GM19351 (cell line): ENCODE measurements around the gene C16orf86.
"Not testable (repeated sequence)": the region's sequence is repeated elsewhere in the genome, so short reads cannot be mapped to it uniquely, and the experiment has no call there.

ENCODE experiments used
- ATAC-seq: cut with Tn5 transposase; IDR thresholded peaks from one replicate; pipeline ENCODE4 v1.9.1; 2021; ENCODE audit warnings: mild to moderate bottlenecking, moderate library complexity; ENCODE audit not compliant: unreplicated experiment

The C16orf86 gene

GRCh38 chr16:67685388-67686112, 18.9 kb downstream of the C16orf86 start:
- ATAC-seq, result no peak

DNA sequence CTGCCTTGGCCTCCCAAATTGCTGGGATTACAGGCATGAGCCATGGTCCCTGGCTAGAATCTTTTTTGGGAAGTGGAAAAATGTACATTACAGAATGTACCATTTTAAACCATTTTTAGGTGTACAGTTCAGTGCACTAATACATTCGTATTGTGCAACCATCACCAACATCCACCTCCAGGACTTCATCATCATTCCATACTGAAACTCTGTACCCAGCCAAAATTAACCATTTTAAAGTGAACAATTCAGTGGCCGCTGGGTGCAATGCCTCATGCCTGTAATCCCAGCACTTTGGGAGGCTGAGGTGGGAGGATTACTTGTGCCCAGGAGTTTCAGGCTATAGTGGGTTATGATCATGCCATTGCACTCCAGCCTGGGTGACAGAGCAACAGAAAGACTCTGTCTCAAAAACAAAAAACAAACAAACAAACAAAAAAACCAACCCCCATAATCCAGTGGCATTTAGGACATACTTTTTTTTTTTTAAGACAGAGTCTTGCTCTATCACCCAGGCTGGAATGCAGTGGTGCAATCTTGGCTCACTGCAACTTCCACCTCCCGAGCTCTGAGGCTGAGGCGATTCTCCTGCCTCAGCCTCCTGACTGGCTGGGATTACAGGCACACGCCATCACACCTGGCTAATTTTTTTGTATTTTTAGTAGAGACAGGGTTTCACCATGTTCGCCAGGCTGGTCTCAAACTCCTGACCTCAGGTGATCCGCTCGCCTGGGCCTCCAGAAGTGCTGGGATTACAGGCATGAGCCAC, 27.1 kb downstream of the C16orf86 start:
- ATAC-seq, result not testable (repeated sequence)

DNA sequence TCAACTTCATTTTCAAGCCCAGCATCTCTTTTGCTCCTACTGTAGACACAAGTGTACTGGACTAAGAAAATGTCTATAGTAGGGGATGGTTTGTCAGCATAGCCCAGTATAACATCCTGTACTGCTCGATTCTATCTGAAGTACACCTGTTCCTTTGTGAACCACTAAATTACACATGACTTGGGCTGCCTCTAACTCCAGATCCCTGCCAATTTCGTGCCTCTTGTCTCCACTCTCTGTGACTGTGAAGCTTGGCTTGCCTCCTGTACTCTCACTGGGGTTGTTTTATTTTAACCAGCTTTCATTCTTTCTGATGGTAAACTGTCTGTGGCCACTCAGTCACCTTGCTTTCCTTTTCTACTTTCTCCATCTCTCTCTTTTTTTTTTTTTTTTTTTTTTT, 28.0 kb downstream of the C16orf86 start:
- ATAC-seq, result no peak

DNA sequence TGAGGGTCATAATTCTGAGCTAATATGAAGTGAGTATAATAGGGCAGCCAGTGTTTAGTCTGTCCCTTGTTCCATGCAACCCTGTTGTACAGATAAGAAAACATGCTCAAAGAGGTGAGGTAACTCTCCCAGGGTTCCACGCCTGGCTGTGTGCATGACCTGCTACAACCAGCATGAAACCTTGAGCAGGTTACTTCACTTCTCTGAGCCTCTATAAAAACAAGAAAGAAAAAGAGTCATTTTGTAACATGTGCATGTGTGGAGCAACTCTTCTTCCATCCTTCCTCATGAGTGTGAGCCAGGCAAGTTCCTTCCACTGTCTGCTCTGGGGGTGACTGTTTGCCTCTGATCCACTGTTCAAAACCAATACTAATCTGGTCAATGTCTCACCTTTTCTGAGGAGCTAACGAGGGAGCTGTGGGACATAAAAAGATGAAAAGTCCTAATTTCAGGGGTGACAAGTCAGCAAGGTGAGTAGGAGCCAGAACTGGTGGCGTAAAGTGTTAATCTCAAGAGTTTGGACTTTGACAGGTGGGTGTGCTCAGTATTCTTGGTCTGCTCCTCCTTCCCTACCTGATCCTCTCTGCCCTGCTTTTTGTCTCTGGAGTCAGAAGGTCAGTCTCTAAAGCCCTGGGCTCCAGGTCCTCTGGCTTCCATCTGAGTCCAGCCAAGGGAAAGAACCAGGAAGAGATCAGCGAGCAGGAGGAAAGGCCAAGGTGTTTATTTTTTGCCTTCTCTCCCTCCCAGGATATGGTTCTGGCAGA, 31.0 kb downstream of the C16orf86 start:
- no peak for ATAC-seq

GRCh38 chr16:67699265-67699664, 32.7 kb downstream of the C16orf86 start:
- no peak for ATAC-seq

- no peak for ATAC-seq
These were observed 34.8 kb downstream of the C16orf86 start for GRCh38 chr16:67701420-67701819.

GRCh38 chr16:67702130-67702529, 35.5 kb downstream of the C16orf86 start:
- no peak for ATAC-seq

DNA sequence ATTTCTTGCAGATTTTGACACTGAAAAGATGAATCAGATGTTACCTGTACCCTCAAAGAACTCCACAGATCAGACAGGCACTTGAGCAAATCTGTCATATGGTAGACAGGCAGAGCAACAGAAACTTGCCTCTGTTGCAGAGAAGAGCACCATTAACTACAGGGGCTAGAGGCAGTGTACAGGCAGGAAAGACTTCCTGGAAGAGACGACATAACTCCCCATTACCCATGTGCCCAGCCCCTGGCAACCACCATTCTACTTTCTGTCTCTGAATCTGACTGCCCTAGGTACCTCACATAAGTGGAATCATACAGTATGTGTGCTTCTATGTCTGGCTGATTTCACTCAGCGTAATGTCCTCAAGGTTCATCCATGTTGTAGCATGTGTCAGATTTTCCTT, 37.0 kb downstream of the C16orf86 start:
- no peak for ATAC-seq

GRCh38 chr16:67704110-67704509, 37.5 kb downstream of the C16orf86 start:
- ATAC-seq, result no peak

GRCh38 chr16:67707210-67707609, 40.6 kb downstream of the C16orf86 start:
- no peak for ATAC-seq

- no peak for ATAC-seq
These were observed 41.2 kb downstream of the C16orf86 start for GRCh38 chr16:67707790-67708189.

GRCh38 chr16:67708368-67708771, 41.8 kb downstream of the C16orf86 start:
- no peak for ATAC-seq

DNA sequence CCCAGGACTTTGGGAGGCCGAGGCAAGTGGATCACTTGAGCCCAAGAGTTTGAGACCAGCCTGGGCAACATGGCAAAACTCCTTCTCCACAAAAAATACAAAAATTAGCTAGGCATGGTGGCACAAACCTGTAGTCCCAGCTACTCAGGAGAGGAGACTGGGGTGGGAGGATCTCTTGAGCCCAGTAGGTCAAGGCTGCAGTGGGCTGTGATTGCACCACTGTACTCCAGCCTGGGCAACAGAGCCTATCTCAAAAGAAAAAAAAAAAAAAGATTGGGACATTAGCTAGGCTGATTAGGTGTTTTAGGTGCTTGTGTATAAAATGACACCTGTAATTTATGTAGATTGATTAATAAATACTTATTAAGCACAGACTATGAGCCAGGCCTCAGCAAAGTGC, 42.4 kb downstream of the C16orf86 start:
- ATAC-seq, result no peak

- ATAC-seq, result no peak
These were observed 44.0 kb downstream of the C16orf86 start for GRCh38 chr16:67710607-67711006.

GRCh38 chr16:67713647-67714273, 47.1 kb downstream of the C16orf86 start:
- ATAC-seq, result no peak

DNA sequence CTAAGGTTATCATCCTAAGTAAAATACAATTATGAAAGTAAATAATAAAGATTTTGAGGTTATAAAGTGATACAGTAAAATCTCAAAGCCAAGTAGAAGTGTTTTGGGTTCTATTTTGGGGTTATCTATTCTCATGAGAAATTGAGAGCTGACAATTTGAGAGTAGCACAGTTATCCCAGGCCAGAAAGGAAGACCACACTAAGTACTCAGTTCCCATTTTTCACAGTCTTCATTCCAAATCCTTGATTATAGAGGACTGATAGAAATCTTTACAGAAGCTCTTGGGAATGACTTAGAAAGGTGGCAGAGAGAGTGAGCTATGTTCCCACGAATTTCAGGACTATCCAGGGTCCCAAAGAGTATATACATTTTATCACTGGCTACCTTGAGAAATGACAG, 47.9 kb downstream of the C16orf86 start:
- no peak for ATAC-seq

- ATAC-seq, result no peak
These were observed 49.5 kb downstream of the C16orf86 start for GRCh38 chr16:67716097-67716496.
